NB4 (cell line): Measurements from ENCODE around the gene KAT6B.

Source experiments
- MYC ChIP-seq: IDR thresholded peaks from 2 replicates; pipeline ENCODE4 v1.6.1; 2011; ENCODE audit warnings: low read depth, low read length
- TF ChIP-seq, protein P1 (sequence below): IDR thresholded peaks from one replicate; pipeline ENCODE4 v1.5.1; 2012; ENCODE audit warnings: low read depth, low read length

GRCh38 chr10:75034131-75034512 is 207.7 kb downstream of the KAT6B start:
- TF ChIP-seq, protein P1, sequence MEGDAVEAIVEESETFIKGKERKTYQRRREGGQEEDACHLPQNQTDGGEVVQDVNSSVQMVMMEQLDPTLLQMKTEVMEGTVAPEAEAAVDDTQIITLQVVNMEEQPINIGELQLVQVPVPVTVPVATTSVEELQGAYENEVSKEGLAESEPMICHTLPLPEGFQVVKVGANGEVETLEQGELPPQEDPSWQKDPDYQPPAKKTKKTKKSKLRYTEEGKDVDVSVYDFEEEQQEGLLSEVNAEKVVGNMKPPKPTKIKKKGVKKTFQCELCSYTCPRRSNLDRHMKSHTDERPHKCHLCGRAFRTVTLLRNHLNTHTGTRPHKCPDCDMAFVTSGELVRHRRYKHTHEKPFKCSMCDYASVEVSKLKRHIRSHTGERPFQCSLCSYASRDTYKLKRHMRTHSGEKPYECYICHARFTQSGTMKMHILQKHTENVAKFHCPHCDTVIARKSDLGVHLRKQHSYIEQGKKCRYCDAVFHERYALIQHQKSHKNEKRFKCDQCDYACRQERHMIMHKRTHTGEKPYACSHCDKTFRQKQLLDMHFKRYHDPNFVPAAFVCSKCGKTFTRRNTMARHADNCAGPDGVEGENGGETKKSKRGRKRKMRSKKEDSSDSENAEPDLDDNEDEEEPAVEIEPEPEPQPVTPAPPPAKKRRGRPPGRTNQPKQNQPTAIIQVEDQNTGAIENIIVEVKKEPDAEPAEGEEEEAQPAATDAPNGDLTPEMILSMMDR, result no peak
- TF ChIP-seq MYC, result no peak
